Calu3 (cell line): ENCODE results near the gene GRIK3. TPM values are rescaled to one million over a fixed set of nuclear protein-coding genes. Genes with fewer than 3 reads are reported as not detected.

Experiments
- BruUV-seq: library from RNA; stranded (reverse); fragments of 400-500 nt; replicated peaks from 2 replicates; lab custom pipeline; 2021; lab: Mats Ljungman, UMichigan
- CTCF ChIA-PET: fragments of 300-600 bp; sonication (Branson Sonifier 250); formaldehyde crosslinking; loops from one replicate; lab custom pipeline; 2022; ENCODE audit warnings: antibody characterized with exemption; lab: Charles Lee
- DNase-seq: peaks from one replicate; pipeline ENCODE4 v3.0.0; 2022
- H3K27ac Mint-ChIP-seq: one replicate; pipeline ENCODE4 v1.8.0; 2022; ENCODE audit warnings: mixed read lengths; ENCODE audit not compliant: unreplicated experiment
- H3K27me3 Mint-ChIP-seq: one replicate; pipeline ENCODE4 v1.8.0; 2022; ENCODE audit warnings: mixed read lengths; ENCODE audit not compliant: unreplicated experiment
- H3K36me3 Mint-ChIP-seq: one replicate; pipeline ENCODE4 v1.8.0; 2022; ENCODE audit warnings: mild to moderate bottlenecking, moderate library complexity, mixed read lengths; ENCODE audit not compliant: insufficient read depth, unreplicated experiment
- H3K4me1 Mint-ChIP-seq: one replicate; pipeline ENCODE4 v1.8.0; 2022; ENCODE audit warnings: mild to moderate bottlenecking, low read depth, mixed read lengths; ENCODE audit not compliant: unreplicated experiment
- H3K4me3 Mint-ChIP-seq: one replicate; pipeline ENCODE4 v1.8.0; 2022; ENCODE audit warnings: mild to moderate bottlenecking, low read depth, moderate library complexity, mixed read lengths; ENCODE audit not compliant: unreplicated experiment
- H3K9me3 Mint-ChIP-seq: one replicate; pipeline ENCODE4 v1.8.0; 2022; ENCODE audit warnings: low read depth, mixed read lengths; ENCODE audit not compliant: unreplicated experiment
- CTCF ChIP-seq: fragments of 200-600 bp; IDR thresholded peaks from one replicate; pipeline ENCODE4 v1.8.0; 2022; ENCODE audit warnings: antibody characterized with exemption; ENCODE audit not compliant: unreplicated experiment
- intact Hi-C: fragments of 100-400 bp; cut with micrococcal nuclease; formaldehyde crosslinking; loops from one replicate; pipeline ENCODE4 v1.10.0; 2022; ENCODE audit not compliant: unreplicated experiment
- total RNA-seq: library from RNA; stranded (reverse); gene quantifications from 2 replicates; pipeline ENCODE4 v1.2.3, GENCODE V29; 2022

Gene GRIK3
- total RNA-seq, 1 experiment from 2014 or later = not detected

- CTCF ChIA-PET = no interaction called here
- Mint-ChIP-seq H3K27ac (no peak overlapping the region), H3K4me3 (no peak overlapping the region), H3K27me3 (peaks cover 98% of the 10 kb centered on the region), H3K36me3 (no peaks in the 10 kb centered on the region), H3K9me3 (no peaks in the 10 kb centered on the region), H3K4me1 (no peaks in the 10 kb centered on the region)
- no peak for DNase-seq
- intact Hi-C loops = no loop called here
- no TSS peak for BruUV-seq
- no peak for TF ChIP-seq CTCF
Measured at GRCh38 chr1:36851595-36851994, 182.7 kb downstream of the GRIK3 start.

GRCh38 chr1:36851087-36851486, 183.2 kb downstream of the GRIK3 start:
- Mint-ChIP-seq H3K4me3 (no peak overlapping the region), H3K27me3 (peaks cover 93% of the 10 kb centered on the region), H3K4me1 (no peaks in the 10 kb centered on the region), H3K36me3 (no peaks in the 10 kb centered on the region), H3K27ac (no peak overlapping the region), H3K9me3 (no peaks in the 10 kb centered on the region)
- no peak for DNase-seq
- BruUV-seq = no TSS peak
- no peak for TF ChIP-seq CTCF
- CTCF ChIA-PET = no interaction called here
- intact Hi-C loops = no loop called here

- BruUV-seq = no TSS peak
- Mint-ChIP-seq H3K4me3 (no peak overlapping the region), H3K9me3 (no peaks in the 10 kb centered on the region)
Measured at GRCh38 chr1:36849956-36850355, 184.4 kb downstream of the GRIK3 start.

GRCh38 chr1:36847761-36848160, 186.6 kb downstream of the GRIK3 start:
- Mint-ChIP-seq H3K27me3 (peaks cover 91% of the 10 kb centered on the region), H3K36me3 (no peaks in the 10 kb centered on the region), H3K9me3 (no peaks in the 10 kb centered on the region), H3K4me1 (no peaks in the 10 kb centered on the region), H3K4me3 (no peak overlapping the region), H3K27ac (no peak overlapping the region)
- no peak for DNase-seq
- intact Hi-C loops = no loop called here
- CTCF ChIA-PET = no interaction called here
- no peak for TF ChIP-seq CTCF
- no TSS peak for BruUV-seq

More at GRCh38 chr1:36849956-36850355, 184.4 kb downstream of the GRIK3 start:
- intact Hi-C loops = no loop called here
- no peak overlapping the region for H3K27ac Mint-ChIP-seq
- no peaks in the 10 kb centered on the region for H3K36me3 Mint-ChIP-seq
- CTCF ChIA-PET = no interaction called here
- no peak for DNase-seq
- H3K4me1 Mint-ChIP-seq = no peaks in the 10 kb centered on the region
- H3K27me3 Mint-ChIP-seq = peaks cover 91% of the 10 kb centered on the region
- no peak for TF ChIP-seq CTCF
